Osteocyte (in vitro differentiated cells): ENCODE measurements around the gene DEDD. TPM values are rescaled to one million over a fixed set of nuclear protein-coding genes. Genes with fewer than 3 reads are reported as not detected.
A peak's percentile ranks its signal among the peaks of the same experiment; 100 is the strongest.

Experiments
- DNase-seq: peaks from one replicate; pipeline ENCODE4 v3.0.0; 2021; ENCODE audit warnings: mixed read lengths; ENCODE audit not compliant: unreplicated experiment; ENCODE audit errors: extremely low spot score
- H3K27ac Mint-ChIP-seq: one replicate; pipeline ENCODE4 v1.8.0; 2021; ENCODE audit warnings: mild to moderate bottlenecking, mixed read lengths; ENCODE audit not compliant: unreplicated experiment
- H3K27me3 Mint-ChIP-seq: one replicate; pipeline ENCODE4 v1.8.0; 2021; ENCODE audit warnings: mixed read lengths; ENCODE audit not compliant: unreplicated experiment
- H3K36me3 Mint-ChIP-seq: one replicate; pipeline ENCODE4 v1.8.0; 2021; ENCODE audit warnings: mixed read lengths; ENCODE audit not compliant: unreplicated experiment
- H3K4me1 Mint-ChIP-seq: one replicate; pipeline ENCODE4 v1.8.0; 2021; ENCODE audit warnings: mixed read lengths; ENCODE audit not compliant: unreplicated experiment
- H3K4me3 Mint-ChIP-seq: one replicate; pipeline ENCODE4 v1.8.0; 2021; ENCODE audit warnings: mild to moderate bottlenecking, moderate library complexity, mixed read lengths; ENCODE audit not compliant: unreplicated experiment
- H3K9me3 Mint-ChIP-seq: one replicate; pipeline ENCODE4 v1.8.0; 2021; ENCODE audit warnings: mixed read lengths; ENCODE audit not compliant: unreplicated experiment
- total RNA-seq: library from RNA; stranded (reverse); gene quantifications from 2 replicates; pipeline ENCODE4 v1.2.1, GENCODE V29; 2021
- TF ChIP-seq, protein P1 (sequence below): fragments of 200-600 bp; sonication (generic); IDR thresholded peaks from 2 replicates; pipeline ENCODE4 v1.5.0; 2021; ENCODE audit warnings: antibody characterized with exemption, mild to moderate bottlenecking, moderate library complexity

The DEDD gene
- total RNA-seq, 1 donor from 2014 or later = 40.8 TPM

DNA sequence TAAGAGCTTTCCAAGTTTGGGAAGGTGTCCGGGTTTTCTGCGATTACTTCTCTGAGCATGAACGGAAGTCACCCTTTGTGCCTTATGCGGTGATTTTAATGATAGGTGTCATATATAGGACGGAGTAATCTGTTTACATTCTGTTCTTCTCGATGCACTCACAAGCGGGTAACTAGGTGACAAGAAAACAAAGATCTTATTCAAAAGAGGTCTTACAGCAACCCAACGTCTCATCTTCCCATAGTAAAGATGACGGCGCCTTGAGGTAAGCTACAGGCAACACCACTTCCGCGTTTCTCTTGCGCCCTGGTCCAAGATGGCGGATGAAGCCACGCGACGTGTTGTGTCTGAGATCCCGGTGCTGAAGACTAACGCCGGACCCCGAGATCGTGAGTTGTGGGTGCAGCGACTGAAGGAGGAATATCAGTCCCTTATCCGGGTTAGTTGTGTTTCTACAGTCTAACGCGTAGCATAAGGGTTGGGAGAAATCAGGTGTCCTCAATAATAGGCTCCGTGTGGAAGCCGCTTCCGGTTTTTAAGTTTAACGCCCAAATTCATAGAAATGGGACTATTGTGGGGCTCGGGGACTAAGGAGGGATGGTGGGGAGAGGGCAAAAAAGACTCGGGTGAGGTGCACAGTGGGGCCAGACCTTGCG, 21.3 kb upstream of the DEDD start, which contains the start of gene UFC1:
UFC1 (plus strand) TSS at position 297 of the 656 bp plus-strand sequence; CDS start at position 317, 20 bp downstream.
- Mint-ChIP-seq H3K27ac (peak within 1 kb of the TSS; percentile 100), H3K4me3 (peak within 1 kb of the TSS; percentile 94), H3K4me1 (peaks cover 21% of the 10 kb centered on the region), H3K36me3 (peaks cover 11% of the 10 kb centered on the region), H3K9me3 (no peaks in the 10 kb centered on the region), H3K27me3 (no peaks in the 10 kb centered on the region)
- peak; percentile 90 for DNase-seq
- TF ChIP-seq, protein P1, sequence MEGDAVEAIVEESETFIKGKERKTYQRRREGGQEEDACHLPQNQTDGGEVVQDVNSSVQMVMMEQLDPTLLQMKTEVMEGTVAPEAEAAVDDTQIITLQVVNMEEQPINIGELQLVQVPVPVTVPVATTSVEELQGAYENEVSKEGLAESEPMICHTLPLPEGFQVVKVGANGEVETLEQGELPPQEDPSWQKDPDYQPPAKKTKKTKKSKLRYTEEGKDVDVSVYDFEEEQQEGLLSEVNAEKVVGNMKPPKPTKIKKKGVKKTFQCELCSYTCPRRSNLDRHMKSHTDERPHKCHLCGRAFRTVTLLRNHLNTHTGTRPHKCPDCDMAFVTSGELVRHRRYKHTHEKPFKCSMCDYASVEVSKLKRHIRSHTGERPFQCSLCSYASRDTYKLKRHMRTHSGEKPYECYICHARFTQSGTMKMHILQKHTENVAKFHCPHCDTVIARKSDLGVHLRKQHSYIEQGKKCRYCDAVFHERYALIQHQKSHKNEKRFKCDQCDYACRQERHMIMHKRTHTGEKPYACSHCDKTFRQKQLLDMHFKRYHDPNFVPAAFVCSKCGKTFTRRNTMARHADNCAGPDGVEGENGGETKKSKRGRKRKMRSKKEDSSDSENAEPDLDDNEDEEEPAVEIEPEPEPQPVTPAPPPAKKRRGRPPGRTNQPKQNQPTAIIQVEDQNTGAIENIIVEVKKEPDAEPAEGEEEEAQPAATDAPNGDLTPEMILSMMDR = no peak

DNA sequence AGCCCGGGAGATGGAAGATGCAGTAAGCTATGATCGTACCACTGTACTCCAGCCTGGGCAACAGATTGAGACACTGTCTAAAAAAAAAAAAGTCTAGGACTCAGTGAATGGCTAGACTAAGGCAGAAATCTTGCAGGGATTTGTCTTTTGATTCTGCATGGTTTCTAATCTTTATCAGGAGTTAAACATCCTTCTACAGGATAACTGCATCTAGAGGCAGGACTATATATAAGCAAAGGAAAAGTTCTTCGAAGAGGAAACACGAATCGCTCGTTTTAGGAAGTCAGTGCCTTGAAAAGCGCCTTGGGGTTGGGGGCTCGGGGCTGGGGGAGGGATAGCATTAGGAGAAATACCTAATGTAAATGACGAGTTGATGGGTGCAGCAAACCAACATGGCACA, 20.7 kb upstream of the DEDD start:
- peak overlapping the region; percentile 100 for H3K27ac Mint-ChIP-seq
- H3K27me3 Mint-ChIP-seq = no peaks in the 10 kb centered on the region

DNA sequence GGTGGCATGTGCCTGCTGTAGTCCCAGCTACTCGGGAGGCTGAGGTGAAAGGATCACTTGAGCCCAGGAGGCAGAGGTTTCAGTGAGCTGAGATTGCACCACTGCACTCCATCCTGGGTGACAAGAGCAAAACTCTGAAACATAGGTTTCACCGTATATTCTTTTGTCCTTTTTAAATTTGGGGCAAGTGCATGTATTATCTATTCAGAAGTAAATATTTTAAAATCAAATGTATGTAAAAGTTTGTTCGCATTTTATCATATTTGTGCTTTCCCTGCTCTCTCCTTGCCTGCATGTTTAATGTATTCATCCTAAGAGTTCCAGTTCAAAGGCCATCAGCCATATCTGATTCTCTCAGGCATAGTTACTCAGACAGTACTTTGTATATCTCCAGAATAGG, 13.4 kb upstream of the DEDD start:
- H3K4me1 Mint-ChIP-seq = no peaks in the 10 kb centered on the region

More for the DNA sequence above, 20.7 kb upstream of the DEDD start:
- peak overlapping the region; percentile 94 for H3K4me3 Mint-ChIP-seq
- DNase-seq = no peak
- TF ChIP-seq, protein P1 = no peak
- peaks cover 14% of the 10 kb centered on the region for H3K4me1 Mint-ChIP-seq
- peaks cover 11% of the 10 kb centered on the region for H3K36me3 Mint-ChIP-seq
- H3K9me3 Mint-ChIP-seq = no peaks in the 10 kb centered on the region

DNA sequence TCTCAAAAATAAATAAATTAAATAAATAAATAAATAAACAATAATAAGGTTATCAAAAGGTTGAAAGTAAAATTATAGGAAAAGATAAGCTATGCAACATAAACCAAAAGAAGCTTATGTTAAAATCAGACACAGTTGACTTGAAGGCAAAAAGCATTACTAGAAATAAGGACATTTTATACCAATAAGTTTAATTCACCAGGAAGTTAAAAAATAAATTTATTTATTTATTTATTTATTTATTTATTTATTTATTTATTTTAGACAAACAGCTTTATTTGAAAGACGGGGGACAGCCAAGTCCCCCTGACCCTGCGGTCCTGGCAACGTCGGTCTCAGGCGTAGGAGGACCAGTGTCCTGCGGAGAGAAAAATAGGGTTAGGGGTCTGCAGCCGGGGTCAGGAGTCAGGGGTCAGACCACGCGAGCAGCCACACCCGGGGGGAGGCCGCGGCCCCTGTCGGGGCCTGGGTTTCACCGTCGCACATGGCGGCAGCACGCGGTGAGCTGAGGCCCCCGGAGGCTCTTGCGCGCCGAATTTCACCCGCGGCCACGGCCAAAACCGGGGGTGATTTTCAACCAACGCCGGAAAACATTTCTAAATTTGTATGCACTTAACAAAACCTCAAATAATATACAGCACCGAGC, 8.4 kb upstream of the DEDD start:
- TF ChIP-seq, protein P1 = no peak
- Mint-ChIP-seq H3K9me3 (no peaks in the 10 kb centered on the region), H3K4me1 (no peaks in the 10 kb centered on the region), H3K4me3 (no peak overlapping the region), H3K36me3 (peaks cover under 1% of the 10 kb centered on the region), H3K27me3 (no peaks in the 10 kb centered on the region), H3K27ac (no peak overlapping the region)
- no peak for DNase-seq

More for the DNA sequence above, 13.4 kb upstream of the DEDD start:
- DNase-seq = no peak
- TF ChIP-seq, protein P1 = no peak
- Mint-ChIP-seq H3K9me3 (no peaks in the 10 kb centered on the region), H3K36me3 (no peaks in the 10 kb centered on the region), H3K4me3 (no peak overlapping the region), H3K27me3 (no peaks in the 10 kb centered on the region), H3K27ac (no peak overlapping the region)

DNA sequence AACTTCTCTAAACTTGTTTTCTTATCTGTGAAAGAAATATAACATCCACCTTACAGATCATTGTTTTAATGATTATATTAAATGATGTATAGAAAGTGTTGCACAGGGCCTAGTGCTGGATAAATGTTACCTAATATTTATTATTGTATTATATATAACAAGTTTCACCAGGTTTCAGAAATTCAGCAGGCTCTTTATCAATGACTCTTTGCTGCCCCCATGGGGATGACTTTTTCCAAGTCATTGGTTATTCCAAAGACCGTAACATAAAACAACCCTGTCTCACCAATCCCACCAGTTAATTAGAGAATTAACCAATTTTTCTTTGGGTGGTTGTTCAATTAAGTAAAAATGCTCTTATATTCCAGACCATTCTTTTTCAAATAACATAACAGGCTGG, 7.3 kb upstream of the DEDD start:
- Mint-ChIP-seq H3K27ac (no peak overlapping the region), H3K4me1 (no peaks in the 10 kb centered on the region), H3K27me3 (no peaks in the 10 kb centered on the region), H3K36me3 (peaks cover 2% of the 10 kb centered on the region), H3K4me3 (no peak overlapping the region), H3K9me3 (no peaks in the 10 kb centered on the region)
- DNase-seq = no peak
- TF ChIP-seq, protein P1 = peak; percentile 62
